ENCODE measurements around the gene HSP90B1.

HSP90B1 gene

GRCh38 chr12:103930034-103930786 is at the start of gene HSP90B1:
Gene HSP90B1 (plus strand): TSS chr12:103930410. CDS start chr12:103930516, 106 bp downstream.
- peak; percentile 99 for DNase-seq (ENCODE audit: low spot score)

GRCh38 chr12:103881261-103881660 is 48.9 kb upstream of the HSP90B1 start:
- DNase-seq (ENCODE audit: low spot score), result no peak

GRCh38 chr12:103882861-103883596 is 47.2 kb upstream of the HSP90B1 start:
- DNase-seq (ENCODE audit: low spot score), result no peak

GRCh38 chr12:103883908-103884307 is 46.3 kb upstream of the HSP90B1 start:
- no peak for DNase-seq (ENCODE audit: low spot score)

- DNase-seq (ENCODE audit: low spot score), result peak; percentile 11
Observed at GRCh38 chr12:103884316-103884715, 45.9 kb upstream of the HSP90B1 start.

- no peak for DNase-seq (ENCODE audit: low spot score)
Observed at GRCh38 chr12:103886195-103886797, 43.9 kb upstream of the HSP90B1 start.

- DNase-seq (ENCODE audit: low spot score), result no peak
Observed at GRCh38 chr12:103887738-103888137, 42.5 kb upstream of the HSP90B1 start.

- DNase-seq (ENCODE audit: low spot score), result no peak
Observed at GRCh38 chr12:103897316-103897715, 32.9 kb upstream of the HSP90B1 start.

- DNase-seq (ENCODE audit: low spot score), result no peak
Observed at GRCh38 chr12:103901518-103902173, 28.6 kb upstream of the HSP90B1 start.

GRCh38 chr12:103903993-103904392 is 26.2 kb upstream of the HSP90B1 start:
- no peak for DNase-seq (ENCODE audit: low spot score)

- no peak for DNase-seq (ENCODE audit: low spot score)
Observed at GRCh38 chr12:103905730-103906349, 24.4 kb upstream of the HSP90B1 start.

GRCh38 chr12:103908246-103908541 is 22.0 kb upstream of the HSP90B1 start:
- DNase-seq (ENCODE audit: low spot score), result no peak

- no peak for DNase-seq (ENCODE audit: low spot score)
Observed at GRCh38 chr12:103908877-103909276, 21.3 kb upstream of the HSP90B1 start.

- DNase-seq (ENCODE audit: low spot score), result no peak
Observed at GRCh38 chr12:103909811-103910210, 20.4 kb upstream of the HSP90B1 start.

- DNase-seq (ENCODE audit: low spot score), result no peak
Observed at GRCh38 chr12:103912069-103912468, 18.1 kb upstream of the HSP90B1 start.

- DNase-seq (ENCODE audit: low spot score), result no peak
Observed at GRCh38 chr12:103913100-103913499, 17.1 kb upstream of the HSP90B1 start.

GRCh38 chr12:103915306-103915705 is 14.9 kb upstream of the HSP90B1 start:
- DNase-seq (ENCODE audit: low spot score), result no peak

- DNase-seq (ENCODE audit: low spot score), result no peak
Observed at GRCh38 chr12:103917873-103918272, 12.3 kb upstream of the HSP90B1 start.

- no peak for DNase-seq (ENCODE audit: low spot score)
Observed at GRCh38 chr12:103924761-103925641, 5.2 kb upstream of the HSP90B1 start.

GRCh38 chr12:103928682-103929045 is 1.5 kb upstream of the HSP90B1 start:
- no peak for DNase-seq (ENCODE audit: low spot score)

GRCh38 chr12:103929046-103929783 is 995 bp upstream of the HSP90B1 start:
- DNase-seq (ENCODE audit: low spot score), result peak; percentile 81

Data from kidney capillary endothelial cell (primary cell).